Measurements from ENCODE around the gene ZNF57.

GRCh38 chr19:2957160-2957559, 56.4 kb downstream of the ZNF57 start:
- TF ChIP-seq CTCF (IDR thresholded peaks at IDR 0.05) (no peak), POLR2A (IDR thresholded peaks at IDR 0.05) (no peak)
